ENCODE results near the gene SDK2.

Gene SDK2

GRCh38 chr17:73555199-73555960 is 88.9 kb downstream of the SDK2 start:
- no peak for DNase-seq (ENCODE audit: low spot score)

DNA sequence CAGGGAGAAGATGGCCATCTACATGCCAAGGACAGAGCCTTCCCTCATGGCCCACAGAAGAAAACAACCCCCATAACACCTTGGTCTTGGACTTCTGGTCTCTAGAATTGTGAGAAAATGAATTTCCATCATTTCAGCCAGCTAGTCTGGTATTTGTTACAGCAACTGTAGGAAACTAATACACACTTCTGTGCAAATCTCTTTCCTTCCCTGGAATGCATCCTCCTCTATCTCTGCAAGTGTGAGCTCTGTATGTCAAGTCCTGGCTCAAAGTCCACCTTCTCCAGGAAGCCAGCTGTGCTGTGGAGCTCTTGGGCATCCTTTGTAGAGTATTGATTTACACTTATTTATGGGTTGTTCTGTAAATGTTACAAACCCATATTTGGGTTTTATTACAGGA is 89.7 kb downstream of the SDK2 start:
- DNase-seq (ENCODE audit: low spot score): no peak

- no peak for DNase-seq (ENCODE audit: low spot score)
Observed at GRCh38 chr17:73553311-73553710, 90.9 kb downstream of the SDK2 start.

DNA sequence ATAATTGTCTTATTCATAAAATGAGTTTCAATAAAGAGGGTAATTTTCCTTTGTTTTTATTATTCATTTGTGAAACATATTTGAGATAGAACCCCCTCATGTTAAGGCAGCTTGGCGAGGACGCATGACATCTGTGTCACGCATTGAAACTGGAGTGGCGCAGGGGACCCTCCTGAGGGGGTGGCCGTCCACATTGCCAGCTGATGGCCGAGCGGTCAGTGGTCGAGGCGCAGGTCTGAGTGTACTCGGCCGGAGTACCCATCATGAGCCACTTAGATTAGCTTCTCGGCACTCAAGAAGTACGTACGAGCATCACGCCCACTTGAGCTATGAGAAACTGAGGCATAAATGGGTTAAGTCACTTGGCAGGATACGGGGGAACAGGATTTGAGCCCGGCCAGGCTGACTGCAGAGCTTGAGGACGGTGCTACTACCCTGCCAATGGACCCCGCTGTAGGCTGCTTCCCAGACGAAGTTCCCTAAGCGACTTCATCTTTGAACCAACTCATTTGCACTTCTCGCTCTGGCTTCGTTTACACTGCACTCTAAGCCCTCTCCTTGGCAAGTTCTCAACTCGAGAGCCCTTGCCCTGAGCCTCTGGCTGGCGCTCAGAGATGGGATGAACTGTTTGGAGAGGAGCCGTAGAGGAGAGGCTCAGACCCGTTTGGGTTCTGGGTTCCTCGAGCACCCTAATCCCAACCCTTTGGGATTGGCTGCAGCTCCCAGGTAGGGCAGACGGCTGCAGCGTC is 91.8 kb downstream of the SDK2 start:
- no peak for DNase-seq (ENCODE audit: low spot score)

GRCh38 chr17:73551759-73552158 is 92.5 kb downstream of the SDK2 start:
- no peak for DNase-seq (ENCODE audit: low spot score)

- no peak for DNase-seq (ENCODE audit: low spot score)
Observed at GRCh38 chr17:73551144-73551543, 93.1 kb downstream of the SDK2 start.

- DNase-seq (ENCODE audit: low spot score): no peak
Observed at GRCh38 chr17:73550556-73550955, 93.7 kb downstream of the SDK2 start.

DNA sequence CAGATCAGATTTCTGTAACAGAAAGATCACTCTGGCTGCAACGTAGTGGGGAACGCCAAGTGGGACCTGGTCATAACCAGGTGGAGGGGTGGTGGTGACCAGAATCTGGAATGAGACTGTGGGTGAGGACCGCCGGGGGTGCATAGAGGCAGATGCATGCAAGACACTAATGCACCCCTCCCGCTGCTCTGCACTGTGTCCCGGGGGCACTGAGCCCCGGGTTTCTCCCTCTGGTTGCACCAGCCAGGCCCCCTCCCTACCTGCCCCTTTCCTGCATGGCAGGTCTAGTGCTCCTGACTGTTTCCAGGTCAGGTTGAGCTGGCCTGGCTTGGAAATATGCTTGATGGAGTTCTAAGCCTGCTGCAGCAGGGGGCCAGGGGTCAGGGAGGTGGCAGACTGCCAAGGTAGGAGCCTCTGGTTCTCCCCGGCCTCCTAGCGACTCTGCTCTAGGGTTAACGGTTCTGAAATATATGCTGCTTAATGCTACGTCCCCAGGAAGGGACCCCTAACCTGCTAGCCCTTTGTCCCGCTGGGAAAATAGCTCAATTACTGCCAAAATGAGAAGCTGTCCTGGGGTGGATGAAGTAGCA is 94.3 kb downstream of the SDK2 start:
- DNase-seq (ENCODE audit: low spot score): no peak

GRCh38 chr17:73548620-73549311 is 95.5 kb downstream of the SDK2 start:
- DNase-seq (ENCODE audit: low spot score): no peak

GRCh38 chr17:73547790-73548189 is 96.5 kb downstream of the SDK2 start:
- no peak for DNase-seq (ENCODE audit: low spot score)

- no peak for DNase-seq (ENCODE audit: low spot score)
Observed at GRCh38 chr17:73546770-73547536, 97.3 kb downstream of the SDK2 start.

- no peak for DNase-seq (ENCODE audit: low spot score)
Observed at GRCh38 chr17:73546114-73546513, 98.1 kb downstream of the SDK2 start.

DNA sequence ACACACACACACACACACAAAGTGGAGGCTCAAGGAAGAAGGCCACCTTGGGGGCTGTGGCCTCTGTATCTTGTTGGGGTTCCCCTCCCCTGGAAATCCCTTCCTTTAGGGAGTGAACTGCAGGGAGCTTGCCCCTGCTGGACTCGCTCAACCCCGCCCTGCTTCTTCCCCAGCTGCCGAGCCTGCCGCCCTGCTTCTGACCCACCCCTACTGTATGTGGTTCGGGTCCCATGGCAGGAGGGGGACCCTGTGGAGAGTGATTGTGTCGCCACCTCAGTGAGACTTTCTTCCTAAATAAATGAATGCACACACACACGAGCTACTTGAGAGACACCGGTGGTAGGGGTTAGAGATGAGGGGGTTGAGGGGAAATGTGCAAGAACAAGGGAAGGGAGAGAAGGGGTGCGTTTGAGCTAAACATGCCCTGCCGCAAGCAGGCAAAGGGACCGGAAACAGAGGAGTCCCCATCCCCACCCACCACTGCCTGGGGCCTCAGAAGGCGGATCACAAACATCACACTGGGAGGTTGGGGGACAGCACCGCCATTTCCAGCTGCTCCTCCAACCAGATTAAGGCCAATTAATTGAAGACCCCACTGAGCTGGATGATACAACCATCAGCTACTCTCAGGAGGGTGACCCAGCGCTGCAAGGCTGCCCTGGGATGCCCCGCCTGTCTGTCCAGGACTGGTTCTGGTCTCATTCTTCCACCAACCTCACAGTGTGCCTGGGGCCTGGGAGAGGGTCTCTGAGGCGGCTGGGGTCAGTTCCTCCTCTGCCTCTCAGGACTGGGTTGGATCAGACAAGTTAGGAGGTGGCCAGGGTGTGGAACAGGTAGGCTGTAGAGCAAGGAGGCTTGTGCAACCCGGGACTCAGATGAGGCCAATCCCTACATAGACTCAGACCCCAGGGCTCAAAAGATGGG is 98.9 kb downstream of the SDK2 start:
- DNase-seq (ENCODE audit: low spot score): no peak

DNA sequence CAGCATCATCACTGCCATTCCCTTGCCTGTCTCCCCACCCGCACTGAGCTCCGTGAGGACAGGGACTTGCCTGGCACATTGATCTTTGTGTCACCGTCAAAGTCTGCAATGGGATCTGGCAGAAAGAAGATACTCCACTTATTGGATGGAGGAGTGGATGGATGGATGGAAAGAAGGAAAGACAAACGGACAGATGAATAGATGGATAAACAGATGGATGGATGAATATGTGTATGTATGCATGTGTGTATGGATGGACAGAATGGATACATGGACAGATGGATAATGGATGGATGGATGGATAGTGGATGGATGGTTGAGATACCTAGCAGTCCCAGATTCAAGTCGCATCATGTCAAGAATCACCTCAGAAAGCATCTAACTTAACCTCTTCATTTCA is 99.9 kb downstream of the SDK2 start:
- DNase-seq (ENCODE audit: low spot score): no peak

DNA sequence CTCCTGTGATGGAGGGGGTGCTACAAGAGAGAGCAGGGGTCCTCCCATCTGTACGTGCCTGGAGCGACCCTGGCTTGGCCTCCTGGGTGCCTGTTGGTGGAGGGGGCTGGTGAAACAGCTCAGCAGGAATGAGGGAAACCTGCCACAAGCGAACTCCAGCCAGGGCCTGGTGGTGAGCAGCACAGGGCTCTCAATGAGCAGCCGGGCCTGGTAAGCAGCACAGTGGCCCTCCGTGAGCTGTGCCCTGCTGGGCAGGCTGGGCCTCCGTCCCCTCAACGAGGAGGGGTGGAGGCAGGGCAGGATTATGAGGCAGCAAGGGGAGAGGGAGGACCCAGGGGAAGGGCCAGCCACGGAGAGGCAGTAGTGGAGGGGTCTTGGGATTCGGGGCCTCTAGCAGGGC is 101.9 kb downstream of the SDK2 start:
- no peak for DNase-seq (ENCODE audit: low spot score)

- DNase-seq (ENCODE audit: low spot score): no peak
Observed at GRCh38 chr17:73541561-73541981, 102.7 kb downstream of the SDK2 start.

- DNase-seq (ENCODE audit: low spot score): no peak
Observed at GRCh38 chr17:73541111-73541510, 103.1 kb downstream of the SDK2 start.

- no peak for DNase-seq (ENCODE audit: low spot score)
Observed at GRCh38 chr17:73539166-73539565, 105.1 kb downstream of the SDK2 start.

DNA sequence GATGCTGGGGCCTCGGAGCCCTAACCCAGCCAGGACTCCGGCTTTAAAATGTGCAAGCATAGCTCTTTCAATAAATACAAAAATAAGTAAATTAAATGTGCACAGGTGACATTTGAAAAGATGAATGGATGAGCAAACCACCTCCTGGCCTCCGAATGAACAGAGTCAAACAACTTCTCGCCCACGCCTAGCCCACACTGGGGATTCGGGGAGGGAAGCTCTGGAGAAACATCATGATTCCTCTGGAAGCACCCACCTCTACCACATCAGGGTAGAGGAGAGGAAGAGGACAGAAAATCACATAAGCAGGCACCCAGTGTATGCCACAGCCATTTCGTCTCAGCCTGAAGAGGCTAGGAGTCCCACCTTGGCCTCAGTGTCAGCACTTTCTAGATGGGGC is 105.8 kb downstream of the SDK2 start:
- DNase-seq (ENCODE audit: low spot score): peak; percentile 26

GRCh38 chr17:73536700-73537605 is 107.3 kb downstream of the SDK2 start:
- DNase-seq (ENCODE audit: low spot score): no peak
